Measurements from ENCODE around the gene MPST.

The MPST gene

GRCh38 chr22:37074537-37074936 is 55.0 kb downstream of the MPST start:
- Histone ChIP-seq H3K36me3 (ENCODE audit: control insufficient read depth in 2 of 2, insufficient read depth in 2 of 2, low read length in 2 of 2) (no peaks in the 10 kb centered on the region), H3K27me3 (ENCODE audit: control insufficient read depth in 2 of 2, insufficient read depth in 2 of 2, low read length in 2 of 2) (peaks cover 10 to 16% of the 10 kb centered on the region in 2 donors)

DNA sequence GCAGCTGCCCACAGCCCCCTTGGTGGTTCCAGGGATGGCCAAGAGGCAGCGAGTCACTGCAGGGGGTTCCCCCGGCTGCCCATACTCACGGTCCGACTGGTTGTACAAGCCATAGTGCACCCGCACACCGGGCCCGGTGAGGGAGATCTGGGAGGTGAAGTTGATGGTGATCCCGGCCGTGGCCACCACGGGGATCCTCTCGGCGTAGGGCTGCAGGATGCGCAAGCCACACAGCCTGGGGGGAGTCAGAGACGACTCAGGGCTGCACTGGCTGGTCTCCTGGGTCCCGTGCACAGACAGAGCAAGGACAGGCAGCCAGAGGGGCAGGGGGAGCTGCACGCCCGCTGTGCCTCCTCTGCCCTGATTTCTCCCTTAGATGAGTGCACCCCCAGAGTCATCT is 55.5 kb downstream of the MPST start:
- H3K4me1 ChIP-seq (ENCODE audit: control insufficient read depth in 2 of 2, insufficient read depth in 2 of 2, low read length in 2 of 2): peaks cover 3 to 5% of the 10 kb centered on the region in 2 donors
- no peak overlapping the region for H3K4me3 ChIP-seq (ENCODE audit: low read length in 2 of 2)
- H3K27ac ChIP-seq (ENCODE audit: low read depth in 2 of 2, low read length in 2 of 2): no peak overlapping the region
- H3K27me3 ChIP-seq (ENCODE audit: control insufficient read depth in 2 of 2, insufficient read depth in 2 of 2, low read length in 2 of 2): peaks cover 8 to 11% of the 10 kb centered on the region in 2 donors
- no peaks in the 10 kb centered on the region for H3K9me3 ChIP-seq (ENCODE audit: control insufficient read depth in 2 of 2, low read length in 2 of 2)
- H3K36me3 ChIP-seq (ENCODE audit: control insufficient read depth in 2 of 2, insufficient read depth in 2 of 2, low read length in 2 of 2): no peaks in the 10 kb centered on the region
- no peak overlapping the region for H3K9ac ChIP-seq (ENCODE audit: low read depth in 1 of 2, low read length in 2 of 2)

More at GRCh38 chr22:37074537-37074936, 55.0 kb downstream of the MPST start:
- Histone ChIP-seq H3K9me3 (ENCODE audit: control insufficient read depth in 2 of 2, low read length in 2 of 2) (no peaks in the 10 kb centered on the region), H3K4me3 (ENCODE audit: low read length in 2 of 2) (no peak overlapping the region), H3K9ac (ENCODE audit: low read depth in 1 of 2, low read length in 2 of 2) (no peak overlapping the region), H3K27ac (ENCODE audit: low read depth in 2 of 2, low read length in 2 of 2) (no peak overlapping the region), H3K4me1 (ENCODE audit: control insufficient read depth in 2 of 2, insufficient read depth in 2 of 2, low read length in 2 of 2) (peaks cover 3 to 5% of the 10 kb centered on the region in 2 donors)

DNA sequence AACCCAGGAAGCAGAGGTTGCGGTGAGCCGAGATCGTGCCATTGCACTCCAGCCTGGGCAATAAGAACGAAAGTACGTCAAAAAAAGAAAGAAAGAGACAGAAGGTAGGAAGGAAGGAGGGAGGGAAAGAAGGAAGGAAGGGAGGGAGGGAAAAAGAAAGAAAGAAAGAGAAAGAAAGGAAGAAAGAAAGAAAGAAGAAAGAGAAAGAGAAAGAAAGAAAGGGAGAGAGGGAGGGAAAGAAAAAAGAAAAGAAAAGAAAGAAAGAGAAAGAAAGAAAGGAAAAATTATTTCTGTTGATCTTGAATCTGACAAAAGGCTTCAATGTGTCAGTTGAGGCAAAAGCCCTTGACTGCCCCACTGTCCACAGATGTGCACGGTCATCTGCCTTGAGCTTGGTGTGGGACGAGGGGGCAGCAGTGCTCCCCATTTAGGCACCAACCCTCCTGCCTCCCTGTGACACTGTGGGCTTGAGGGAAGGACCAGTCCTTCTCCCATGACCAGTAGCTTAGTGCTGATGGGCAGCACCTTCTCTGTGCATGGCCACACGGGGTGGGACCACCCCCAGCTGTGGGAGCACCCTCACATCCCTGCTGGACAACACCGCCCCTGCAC is 56.4 kb downstream of the MPST start:
- Histone ChIP-seq H3K27ac (ENCODE audit: low read depth in 2 of 2, low read length in 2 of 2) (no peak overlapping the region), H3K27me3 (ENCODE audit: control insufficient read depth in 2 of 2, insufficient read depth in 2 of 2, low read length in 2 of 2) (peaks cover 7 to 8% of the 10 kb centered on the region in 2 donors)

DNA sequence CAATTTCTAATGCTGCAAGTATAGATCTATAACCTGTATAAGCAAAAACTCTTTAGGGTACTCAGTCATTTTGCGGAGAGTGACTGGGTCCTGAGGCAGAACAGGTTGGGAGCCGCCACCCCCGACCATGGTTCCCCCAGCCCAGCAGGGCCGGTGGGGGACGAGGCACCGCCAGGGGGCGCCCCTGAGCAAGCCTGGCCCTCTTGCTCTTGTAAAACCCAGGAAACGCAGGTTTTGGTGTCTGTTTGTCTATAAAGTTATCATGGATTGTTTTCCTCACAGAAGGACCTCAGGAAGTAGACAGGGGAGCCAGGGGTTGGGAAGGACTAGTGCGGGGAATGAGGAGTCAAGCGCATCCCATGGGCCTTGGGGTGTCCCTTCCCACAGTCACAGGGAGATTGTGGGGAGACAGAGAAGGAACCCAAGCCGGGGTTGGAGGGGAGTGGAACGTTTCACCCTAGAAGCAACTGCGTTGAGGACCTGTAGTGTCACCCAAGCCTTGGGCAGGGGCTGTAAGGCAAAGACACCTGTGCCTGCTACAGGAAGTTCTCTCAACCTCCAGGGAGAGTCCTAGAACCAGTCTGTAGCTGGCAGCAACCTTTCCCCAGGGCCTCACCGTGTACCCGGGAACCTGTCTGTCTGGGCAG is 58.4 kb downstream of the MPST start:
- Histone ChIP-seq H3K4me3 (ENCODE audit: low read length in 2 of 2) (no peak overlapping the region), H3K27me3 (ENCODE audit: control insufficient read depth in 2 of 2, insufficient read depth in 2 of 2, low read length in 2 of 2) (peaks cover 7 to 8% of the 10 kb centered on the region in 2 donors), H3K36me3 (ENCODE audit: control insufficient read depth in 2 of 2, insufficient read depth in 2 of 2, low read length in 2 of 2) (no peaks in the 10 kb centered on the region), H3K27ac (ENCODE audit: low read depth in 2 of 2, low read length in 2 of 2) (no peak overlapping the region), H3K4me1 (ENCODE audit: control insufficient read depth in 2 of 2, insufficient read depth in 2 of 2, low read length in 2 of 2) (peaks cover 3 to 5% of the 10 kb centered on the region in 2 donors), H3K9me3 (ENCODE audit: control insufficient read depth in 2 of 2, low read length in 2 of 2) (no peaks in the 10 kb centered on the region), H3K9ac (ENCODE audit: low read depth in 1 of 2, low read length in 2 of 2) (no peak overlapping the region)

More for the DNA sequence above, 56.4 kb downstream of the MPST start:
- H3K4me1 ChIP-seq (ENCODE audit: control insufficient read depth in 2 of 2, insufficient read depth in 2 of 2, low read length in 2 of 2): peaks cover 3 to 5% of the 10 kb centered on the region in 2 donors
- H3K4me3 ChIP-seq (ENCODE audit: low read length in 2 of 2): no peak overlapping the region
- H3K9me3 ChIP-seq (ENCODE audit: control insufficient read depth in 2 of 2, low read length in 2 of 2): no peaks in the 10 kb centered on the region
- H3K36me3 ChIP-seq (ENCODE audit: control insufficient read depth in 2 of 2, insufficient read depth in 2 of 2, low read length in 2 of 2): no peaks in the 10 kb centered on the region
- H3K9ac ChIP-seq (ENCODE audit: low read depth in 1 of 2, low read length in 2 of 2): no peak overlapping the region

GRCh38 chr22:37079158-37079557 is 59.6 kb downstream of the MPST start:
- Histone ChIP-seq H3K4me3 (ENCODE audit: low read length in 2 of 2) (no peak overlapping the region), H3K9me3 (ENCODE audit: control insufficient read depth in 2 of 2, low read length in 2 of 2) (no peaks in the 10 kb centered on the region), H3K27ac (ENCODE audit: low read depth in 2 of 2, low read length in 2 of 2) (peak overlapping the region in 1 of 2 donors; percentile 9), H3K4me1 (ENCODE audit: control insufficient read depth in 2 of 2, insufficient read depth in 2 of 2, low read length in 2 of 2) (peaks cover 3 to 5% of the 10 kb centered on the region in 2 donors), H3K27me3 (ENCODE audit: control insufficient read depth in 2 of 2, insufficient read depth in 2 of 2, low read length in 2 of 2) (peaks cover 7 to 8% of the 10 kb centered on the region in 2 donors), H3K36me3 (ENCODE audit: control insufficient read depth in 2 of 2, insufficient read depth in 2 of 2, low read length in 2 of 2) (no peaks in the 10 kb centered on the region), H3K9ac (ENCODE audit: low read depth in 1 of 2, low read length in 2 of 2) (no peak overlapping the region)
